ENCODE results near the gene OR4E1.

OR4E1 gene

GRCh38 chr14:21680072-21680471, 6.5 kb upstream of the OR4E1 start:
- DNase-seq, result no peak
- Histone ChIP-seq H3K9me3 (ENCODE audit: control extremely low read depth in 1 of 5, control insufficient read depth in 4 of 5, insufficient read depth in 2 of 5, low read depth in 1 of 5, low read length in 4 of 5) (peaks cover 0 to 12% (median 3%) of the 10 kb centered on the region in 5 experiments), H3K27me3 (replicated peaks in 2 of 5; ENCODE audit: control insufficient read depth in 4 of 5, insufficient read depth in 5 of 5, low read length in 4 of 5) (peaks cover 0 to 6% (median 2%) of the 10 kb centered on the region in 5 experiments), H3K36me3 (ENCODE audit: control insufficient read depth in 4 of 4, insufficient read depth in 4 of 4, low read length in 3 of 4) (no peaks in the 10 kb centered on the region), H3K4me1 (ENCODE audit: control extremely low read depth in 1 of 4, control insufficient read depth in 4 of 4, insufficient read depth in 4 of 4, low read length in 3 of 4) (no peaks in the 10 kb centered on the region), H3K27ac (ENCODE audit: insufficient read depth in 1 of 2, low read depth in 1 of 2, low read length in 2 of 2, poor library complexity in 1 of 2, severe bottlenecking in 2 of 2) (no peak overlapping the region), H3K4me3 (ENCODE audit: control insufficient read depth in 1 of 7, extremely low read depth in 1 of 7, insufficient read depth in 4 of 7, low read depth in 2 of 7, low read length in 6 of 7) (no peak overlapping the region)
- ChIA-PET POLR2A (interaction anchor here (0.6 kb wide), 1 partner anchor 42 kb away, joined by 5 read pairs; no protein-coding TSS in a partner anchor), CTCF (no interaction called here)
- 71% methylated on average over 1 of the region's 2 CpGs for WGBS (ENCODE audit: insufficient coverage)

DNA sequence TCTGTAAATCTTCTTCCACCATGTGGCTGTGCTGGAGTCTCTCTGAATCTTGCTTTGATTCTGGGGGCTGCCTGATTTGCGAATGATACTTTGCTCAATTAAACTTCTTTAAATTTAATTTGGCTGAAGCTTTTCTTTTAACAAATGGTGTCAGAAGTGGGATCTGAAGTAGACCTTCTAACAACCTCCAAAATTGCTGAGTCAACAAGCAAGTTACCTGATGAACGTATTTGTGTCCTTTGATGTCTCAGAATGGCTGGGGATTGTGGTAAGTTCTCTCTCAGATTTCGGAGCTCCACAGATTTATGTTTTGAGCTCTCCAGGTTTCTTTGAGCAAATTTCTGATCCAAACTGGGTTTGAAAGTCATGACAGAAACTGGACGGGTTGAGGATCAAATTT, 1.9 kb upstream of the OR4E1 start:
- DNase-seq, result no peak
- Histone ChIP-seq H3K9me3 (ENCODE audit: control extremely low read depth in 1 of 5, control insufficient read depth in 4 of 5, insufficient read depth in 2 of 5, low read depth in 1 of 5, low read length in 4 of 5) (peaks cover 0 to 16% (median 3%) of the 10 kb centered on the region in 5 experiments), H3K4me1 (ENCODE audit: control extremely low read depth in 1 of 4, control insufficient read depth in 4 of 4, insufficient read depth in 4 of 4, low read length in 3 of 4) (no peaks in the 10 kb centered on the region), H3K4me3 (ENCODE audit: control insufficient read depth in 1 of 7, extremely low read depth in 1 of 7, insufficient read depth in 4 of 7, low read depth in 2 of 7, low read length in 6 of 7) (no peak overlapping the region), H3K27ac (ENCODE audit: insufficient read depth in 1 of 2, low read depth in 1 of 2, low read length in 2 of 2, poor library complexity in 1 of 2, severe bottlenecking in 2 of 2) (no peak overlapping the region), H3K36me3 (ENCODE audit: control insufficient read depth in 4 of 4, insufficient read depth in 4 of 4, low read length in 3 of 4) (no peaks in the 10 kb centered on the region), H3K27me3 (replicated peaks in 2 of 5; ENCODE audit: control insufficient read depth in 4 of 5, insufficient read depth in 5 of 5, low read length in 4 of 5) (peaks cover 0 to 2% (median 0%) of the 10 kb centered on the region in 5 experiments)
- POLR2A ChIA-PET, result no interaction called here
- 100% methylated on average over 1 of the region's 4 CpGs for WGBS (ENCODE audit: insufficient coverage)
- CTCF ChIA-PET, result no interaction called here

GRCh38 chr14:21672116-21672515, 1.5 kb downstream of the OR4E1 start:
- CTCF ChIA-PET, result no interaction called here
- 100% methylated on average over 1 of the region's 1 CpG for WGBS (ENCODE audit: insufficient coverage)
- peaks cover 0 to 16% (median 3%) of the 10 kb centered on the region in 5 experiments for H3K9me3 ChIP-seq (ENCODE audit: control extremely low read depth in 1 of 5, control insufficient read depth in 4 of 5, insufficient read depth in 2 of 5, low read depth in 1 of 5, low read length in 4 of 5)
- peaks cover 0 to 2% (median 0%) of the 10 kb centered on the region in 5 experiments for H3K27me3 ChIP-seq (replicated peaks in 2 of 5; ENCODE audit: control insufficient read depth in 4 of 5, insufficient read depth in 5 of 5, low read length in 4 of 5)
- no peak overlapping the region for H3K27ac ChIP-seq (ENCODE audit: insufficient read depth in 1 of 2, low read depth in 1 of 2, low read length in 2 of 2, poor library complexity in 1 of 2, severe bottlenecking in 2 of 2)
- POLR2A ChIA-PET, result no interaction called here
- no peaks in the 10 kb centered on the region for H3K4me1 ChIP-seq (ENCODE audit: control extremely low read depth in 1 of 4, control insufficient read depth in 4 of 4, insufficient read depth in 4 of 4, low read length in 3 of 4)
- H3K36me3 ChIP-seq (ENCODE audit: control insufficient read depth in 4 of 4, insufficient read depth in 4 of 4, low read length in 3 of 4), result no peaks in the 10 kb centered on the region
- no peak overlapping the region for H3K4me3 ChIP-seq (ENCODE audit: control insufficient read depth in 1 of 7, extremely low read depth in 1 of 7, insufficient read depth in 4 of 7, low read depth in 2 of 7, low read length in 6 of 7)
- DNase-seq, result peak in 1 of 3 donors; percentile 8

DNA sequence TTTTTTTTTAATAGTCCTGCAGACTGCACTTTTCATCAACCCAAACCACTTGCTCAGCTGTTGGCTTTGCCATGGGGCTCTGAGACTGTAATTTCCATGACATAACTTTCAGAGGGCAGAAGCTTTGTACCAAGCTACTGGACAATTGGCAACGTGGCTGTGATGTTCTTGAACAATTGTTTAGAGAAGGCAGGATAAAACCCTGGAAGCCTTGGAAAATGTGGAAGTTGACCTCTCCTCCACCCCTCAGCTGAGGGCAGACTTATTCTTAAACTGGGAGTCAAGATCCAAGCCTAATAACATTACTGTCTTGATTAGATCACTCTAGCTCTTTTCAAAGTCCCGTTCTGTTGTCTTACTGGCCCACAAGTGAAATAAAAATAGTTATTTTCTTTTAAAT, 2.2 kb downstream of the OR4E1 start:
- Histone ChIP-seq H3K27me3 (replicated peaks in 2 of 5; ENCODE audit: control insufficient read depth in 4 of 5, insufficient read depth in 5 of 5, low read length in 4 of 5) (peaks cover 0 to 4% (median 0%) of the 10 kb centered on the region in 5 experiments), H3K36me3 (ENCODE audit: control insufficient read depth in 4 of 4, insufficient read depth in 4 of 4, low read length in 3 of 4) (no peaks in the 10 kb centered on the region), H3K27ac (ENCODE audit: insufficient read depth in 1 of 2, low read depth in 1 of 2, low read length in 2 of 2, poor library complexity in 1 of 2, severe bottlenecking in 2 of 2) (no peak overlapping the region), H3K4me3 (ENCODE audit: control insufficient read depth in 1 of 7, extremely low read depth in 1 of 7, insufficient read depth in 4 of 7, low read depth in 2 of 7, low read length in 6 of 7) (no peak overlapping the region), H3K9me3 (ENCODE audit: control extremely low read depth in 1 of 5, control insufficient read depth in 4 of 5, insufficient read depth in 2 of 5, low read depth in 1 of 5, low read length in 4 of 5) (peaks cover 0 to 14% (median 3%) of the 10 kb centered on the region in 5 experiments), H3K4me1 (ENCODE audit: control extremely low read depth in 1 of 4, control insufficient read depth in 4 of 4, insufficient read depth in 4 of 4, low read length in 3 of 4) (no peaks in the 10 kb centered on the region)
- POLR2A ChIA-PET, result no interaction called here
- WGBS (ENCODE audit: insufficient coverage), result 86% methylated on average over 1 of the region's 2 CpGs
- DNase-seq, result no peak
- CTCF ChIA-PET, result no interaction called here

GRCh38 chr14:21669284-21669683, 4.3 kb downstream of the OR4E1 start:
- CTCF ChIA-PET, result no interaction called here
- DNase-seq, result no peak
- H3K4me1 ChIP-seq (ENCODE audit: control extremely low read depth in 1 of 4, control insufficient read depth in 4 of 4, insufficient read depth in 4 of 4, low read length in 3 of 4), result no peaks in the 10 kb centered on the region
- no peaks in the 10 kb centered on the region for H3K36me3 ChIP-seq (ENCODE audit: control insufficient read depth in 4 of 4, insufficient read depth in 4 of 4, low read length in 3 of 4)
- no peak overlapping the region for H3K4me3 ChIP-seq (ENCODE audit: control insufficient read depth in 1 of 7, extremely low read depth in 1 of 7, insufficient read depth in 4 of 7, low read depth in 2 of 7, low read length in 6 of 7)
- peaks cover 0 to 8% (median 0%) of the 10 kb centered on the region in 5 experiments for H3K27me3 ChIP-seq (replicated peaks in 2 of 5; ENCODE audit: control insufficient read depth in 4 of 5, insufficient read depth in 5 of 5, low read length in 4 of 5)
- POLR2A ChIA-PET, result no interaction called here
- H3K27ac ChIP-seq (ENCODE audit: insufficient read depth in 1 of 2, low read depth in 1 of 2, low read length in 2 of 2, poor library complexity in 1 of 2, severe bottlenecking in 2 of 2), result no peak overlapping the region
- peaks cover 0 to under 1% (median 0%) of the 10 kb centered on the region in 5 experiments for H3K9me3 ChIP-seq (ENCODE audit: control extremely low read depth in 1 of 5, control insufficient read depth in 4 of 5, insufficient read depth in 2 of 5, low read depth in 1 of 5, low read length in 4 of 5)

GRCh38 chr14:21668377-21668776, 5.2 kb downstream of the OR4E1 start:
- POLR2A ChIA-PET, result no interaction called here
- Histone ChIP-seq H3K4me1 (ENCODE audit: control extremely low read depth in 1 of 4, control insufficient read depth in 4 of 4, insufficient read depth in 4 of 4, low read length in 3 of 4) (no peaks in the 10 kb centered on the region), H3K27me3 (replicated peaks in 2 of 5; ENCODE audit: control insufficient read depth in 4 of 5, insufficient read depth in 5 of 5, low read length in 4 of 5) (peaks cover 0 to 8% (median 0%) of the 10 kb centered on the region in 5 experiments), H3K4me3 (ENCODE audit: control insufficient read depth in 1 of 7, extremely low read depth in 1 of 7, insufficient read depth in 4 of 7, low read depth in 2 of 7, low read length in 6 of 7) (no peak overlapping the region), H3K36me3 (ENCODE audit: control insufficient read depth in 4 of 4, insufficient read depth in 4 of 4, low read length in 3 of 4) (no peaks in the 10 kb centered on the region), H3K9me3 (ENCODE audit: control extremely low read depth in 1 of 5, control insufficient read depth in 4 of 5, insufficient read depth in 2 of 5, low read depth in 1 of 5, low read length in 4 of 5) (peaks cover 0 to 3% (median 0%) of the 10 kb centered on the region in 5 experiments), H3K27ac (ENCODE audit: insufficient read depth in 1 of 2, low read depth in 1 of 2, low read length in 2 of 2, poor library complexity in 1 of 2, severe bottlenecking in 2 of 2) (no peak overlapping the region)
- no peak for DNase-seq
- CTCF ChIA-PET, result no interaction called here
- WGBS (ENCODE audit: insufficient coverage), result no CpG with 5 or more reads among the region's 3 CpGs

- no peak overlapping the region for H3K27ac ChIP-seq (ENCODE audit: insufficient read depth in 1 of 2, low read depth in 1 of 2, low read length in 2 of 2, poor library complexity in 1 of 2, severe bottlenecking in 2 of 2)
These were observed 16.6 kb downstream of the OR4E1 start for GRCh38 chr14:21656980-21657379.

More at GRCh38 chr14:21656980-21657379, 16.6 kb downstream of the OR4E1 start:
- Histone ChIP-seq H3K4me3 (ENCODE audit: control insufficient read depth in 1 of 7, extremely low read depth in 1 of 7, insufficient read depth in 4 of 7, low read depth in 2 of 7, low read length in 6 of 7) (no peak overlapping the region), H3K4me1 (ENCODE audit: control extremely low read depth in 1 of 4, control insufficient read depth in 4 of 4, insufficient read depth in 4 of 4, low read length in 3 of 4) (peaks cover 0 to 5% (median 2%) of the 10 kb centered on the region in 4 experiments), H3K9me3 (ENCODE audit: control extremely low read depth in 1 of 5, control insufficient read depth in 4 of 5, insufficient read depth in 2 of 5, low read depth in 1 of 5, low read length in 4 of 5) (no peaks in the 10 kb centered on the region), H3K27me3 (replicated peaks in 2 of 5; ENCODE audit: control insufficient read depth in 4 of 5, insufficient read depth in 5 of 5, low read length in 4 of 5) (peaks cover 0 to 5% (median 2%) of the 10 kb centered on the region in 5 experiments), H3K36me3 (ENCODE audit: control insufficient read depth in 4 of 4, insufficient read depth in 4 of 4, low read length in 3 of 4) (no peaks in the 10 kb centered on the region)
- no peak for DNase-seq
- POLR2A ChIA-PET, result no interaction called here
- CTCF ChIA-PET, result interaction anchor here (0.6 kb wide), 1 partner anchor 656 kb away, joined by 3 read pairs; no protein-coding TSS in a partner anchor
- 100% methylated on average over 1 of the region's 1 CpG for WGBS (ENCODE audit: insufficient coverage)
